Measurements from ENCODE around the gene PTPN18.

DNA sequence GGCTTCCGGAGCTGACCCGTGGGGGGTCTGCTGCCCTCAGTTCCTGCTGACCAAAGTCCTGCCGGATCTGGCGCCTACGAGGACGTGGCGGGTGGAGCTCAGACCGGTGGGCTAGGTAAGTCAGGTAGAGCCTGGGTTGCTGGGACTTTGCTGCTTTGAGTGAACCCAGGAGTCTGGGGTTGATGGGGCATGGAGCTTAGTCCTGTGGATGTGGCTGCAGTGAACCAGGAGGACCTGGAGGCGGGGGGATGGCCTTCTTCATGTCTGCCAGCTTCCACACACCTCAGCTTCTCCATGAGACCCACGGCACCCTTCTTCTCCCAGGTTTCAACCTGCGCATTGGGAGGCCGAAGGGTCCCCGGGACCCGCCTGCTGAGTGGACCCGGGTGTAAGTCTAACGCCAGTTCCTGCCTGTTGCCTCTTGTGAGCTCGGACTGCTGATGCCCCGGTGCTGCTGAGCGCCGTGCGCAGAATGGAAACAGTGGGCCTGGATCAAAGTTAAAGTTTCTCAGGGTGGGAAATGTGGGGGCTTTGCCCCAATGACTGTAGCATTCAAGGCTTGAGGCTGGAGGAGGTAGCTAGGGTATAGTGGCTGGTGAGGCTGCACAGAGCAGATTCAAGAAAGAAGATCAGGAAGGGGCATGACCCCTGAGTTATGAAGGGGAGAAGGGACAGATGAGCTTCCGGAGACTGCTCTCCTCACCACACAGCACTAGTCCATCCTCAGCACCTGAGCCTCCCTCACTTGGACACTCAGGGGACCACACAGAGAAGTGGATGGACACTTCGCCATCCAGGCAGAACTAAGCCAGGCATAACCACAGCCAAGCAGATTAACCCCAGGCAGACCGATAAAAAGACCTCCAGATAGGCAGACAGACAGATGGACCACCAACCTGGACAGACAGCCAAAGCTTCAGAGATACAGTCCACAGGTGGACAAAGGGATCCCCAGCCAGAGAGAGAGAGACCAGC is 17.3 kb downstream of the PTPN18 start:
- TF ChIP-seq POLR2A (IDR thresholded peaks at IDR 0.05; ENCODE audit: low read depth, low read length), result no peak
- TF ChIP-seq, protein P1, sequence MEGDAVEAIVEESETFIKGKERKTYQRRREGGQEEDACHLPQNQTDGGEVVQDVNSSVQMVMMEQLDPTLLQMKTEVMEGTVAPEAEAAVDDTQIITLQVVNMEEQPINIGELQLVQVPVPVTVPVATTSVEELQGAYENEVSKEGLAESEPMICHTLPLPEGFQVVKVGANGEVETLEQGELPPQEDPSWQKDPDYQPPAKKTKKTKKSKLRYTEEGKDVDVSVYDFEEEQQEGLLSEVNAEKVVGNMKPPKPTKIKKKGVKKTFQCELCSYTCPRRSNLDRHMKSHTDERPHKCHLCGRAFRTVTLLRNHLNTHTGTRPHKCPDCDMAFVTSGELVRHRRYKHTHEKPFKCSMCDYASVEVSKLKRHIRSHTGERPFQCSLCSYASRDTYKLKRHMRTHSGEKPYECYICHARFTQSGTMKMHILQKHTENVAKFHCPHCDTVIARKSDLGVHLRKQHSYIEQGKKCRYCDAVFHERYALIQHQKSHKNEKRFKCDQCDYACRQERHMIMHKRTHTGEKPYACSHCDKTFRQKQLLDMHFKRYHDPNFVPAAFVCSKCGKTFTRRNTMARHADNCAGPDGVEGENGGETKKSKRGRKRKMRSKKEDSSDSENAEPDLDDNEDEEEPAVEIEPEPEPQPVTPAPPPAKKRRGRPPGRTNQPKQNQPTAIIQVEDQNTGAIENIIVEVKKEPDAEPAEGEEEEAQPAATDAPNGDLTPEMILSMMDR (conservative IDR thresholded peaks at IDR 0.05; ENCODE audit: low read depth, low read length), result no peak
- TF ChIP-seq SMC3 (IDR thresholded peaks at IDR 0.05; ENCODE audit: low read depth, low read length), result no peak
- TF ChIP-seq RAD21 (IDR thresholded peaks at IDR 0.05; ENCODE audit: low read length), result no peak
- no peak for TF ChIP-seq FOS (IDR thresholded peaks at IDR 0.05; ENCODE audit: low read depth, low read length)
- TF ChIP-seq RFX5 (IDR thresholded peaks at IDR 0.05; ENCODE audit: low read depth, low read length), result no peak
- TF ChIP-seq RCOR1 (IDR thresholded peaks at IDR 0.05; ENCODE audit: insufficient replicate concordance, low read length), result no peak
- no peak for TF ChIP-seq MXI1 (IDR thresholded peaks at IDR 0.05; ENCODE audit: borderline replicate concordance, low read depth, low read length)

Measured in IMR-90 (cell line).